Spleen (tissue), 3 donors: ENCODE data around the gene KIF5C.

Source experiments
- POLR2A ChIP-seq, 3 donors: fragments of 450-650 bp; IDR thresholded peaks; one replicate each; pipeline ENCODE4 v1.5.1; 2017; ENCODE audit warnings: antibody characterized with exemption in 3 of 3, mild to moderate bottlenecking in 1 of 3
- POLR2AphosphoS5 ChIP-seq, 3 donors: sonication (generic); formaldehyde crosslinking; IDR thresholded peaks; one replicate each; pipeline ENCODE4 v1.5.1; 2017; ENCODE audit warnings: antibody characterized with exemption in 3 of 3

DNA sequence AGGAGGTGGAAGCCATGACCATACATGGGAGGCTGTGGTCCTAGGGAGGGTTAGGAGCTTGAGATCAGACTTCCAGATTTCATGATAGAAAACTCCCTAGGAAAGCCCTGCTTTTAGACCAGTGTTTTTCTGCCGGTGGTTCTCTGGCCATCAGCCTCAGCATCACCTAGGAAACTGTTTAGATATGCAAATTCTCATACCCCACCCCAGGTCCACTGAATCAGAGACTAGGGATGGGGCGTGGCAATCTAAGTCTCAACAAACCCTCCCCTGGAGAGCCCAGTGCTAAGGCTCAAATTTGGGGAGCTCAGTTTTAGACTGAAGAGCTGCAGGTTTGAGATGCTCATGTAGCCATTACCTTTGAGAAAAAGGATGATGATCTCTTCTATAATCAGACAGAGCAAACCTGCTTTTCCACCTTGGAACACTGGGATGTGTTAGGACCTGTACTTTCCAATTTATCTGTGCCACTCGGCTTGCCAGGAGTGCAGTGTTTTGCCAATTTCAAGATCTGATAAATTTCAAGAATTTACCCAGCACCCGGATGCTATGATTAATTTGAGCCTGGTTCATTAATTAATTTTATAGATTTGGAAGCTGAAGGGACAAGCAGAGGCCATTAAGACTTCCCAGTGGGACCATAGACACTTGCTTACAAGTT lies 132.0 kb downstream of the KIF5C start:
- TF ChIP-seq POLR2AphosphoS5 (IDR thresholded peaks at IDR 0.05) (no peak), POLR2A (IDR thresholded peaks at IDR 0.05) (no peak)
